HL-60 (cell line): ENCODE results near the gene SLC5A5.

Experiments used
- DNase-seq, 2 experiments: peaks; one replicate each; pipeline ENCODE4 v3.0.0-alpha.2; 2010 to 2020; ENCODE audit warnings: low read depth in 1 of 2, low spot score in 1 of 2
- H3K27ac ChIP-seq: fragments of 250-450 bp; sonication (Bioruptor Pico); replicated peaks from 2 replicates; pipeline ENCODE4 v1.5.1; 2020; ENCODE audit warnings: mild to moderate bottlenecking, moderate library complexity
- H3K27me3 ChIP-seq: fragments of 250-450 bp; sonication (Bioruptor Pico); 2 replicates; pipeline ENCODE4 v1.5.1; 2021; ENCODE audit warnings: mild to moderate bottlenecking, moderate library complexity; ENCODE audit not compliant: insufficient read depth, poor library complexity, severe bottlenecking
- H3K4me3 ChIP-seq: replicated peaks from 2 replicates; pipeline ENCODE4 v1.5.1; 2011; ENCODE audit warnings: mild to moderate bottlenecking, control low read depth, low read length; ENCODE audit not compliant: insufficient read depth
- CTCF ChIP-seq: IDR thresholded peaks from one replicate; pipeline ENCODE4 v1.5.1; 2011; ENCODE audit warnings: low read length, control low read depth, inconsistent platforms; ENCODE audit not compliant: insufficient read depth
- GABPA ChIP-seq: IDR thresholded peaks from 2 replicates; pipeline ENCODE4 v1.6.1; 2012; ENCODE audit warnings: low read depth
- POLR2AphosphoS5 ChIP-seq: IDR thresholded peaks from 2 replicates; pipeline ENCODE4 v1.6.1; 2012; ENCODE audit warnings: low read depth
- REST ChIP-seq: IDR thresholded peaks from 2 replicates; pipeline ENCODE4 v1.6.1; 2012; ENCODE audit warnings: low read depth; ENCODE audit not compliant: insufficient replicate concordance
- SPI1 ChIP-seq: IDR thresholded peaks from 2 replicates; pipeline ENCODE4 v1.6.1; 2012; ENCODE audit warnings: low read depth, mild to moderate bottlenecking, borderline replicate concordance
- long read RNA-seq: library from polyadenylated mRNA; unstranded; transcript quantifications from one replicate; pipeline ENCODE4 v2.0.0, GENCODE V29; 2020

The SLC5A5 gene
- long read RNA-seq, result 0 reads

GRCh38 chr19:17871878-17872250, at the start of gene SLC5A5:
Gene SLC5A5 (plus strand): TSS chr19:17871945. CDS start chr19:17872320, 375 bp downstream.
- Histone ChIP-seq H3K27me3 (peaks cover 20% of the 10 kb centered on the region), H3K27ac (no peak within 1 kb of the TSS; the same call in 1 of the 2 replicates), H3K4me3 (no peak within 1 kb of the TSS)
- TF ChIP-seq SPI1 (no peak), GABPA (no peak), POLR2AphosphoS5 (no peak), CTCF (no peak), REST (no peak)
- no peak for DNase-seq

GRCh38 chr19:17824339-17824738, 47.4 kb upstream of the SLC5A5 start:
- H3K27me3 ChIP-seq, result no peaks in the 10 kb centered on the region
- H3K27ac ChIP-seq, result no peak overlapping the region
- DNase-seq, result no peak
- H3K4me3 ChIP-seq, result no peak overlapping the region
- TF ChIP-seq CTCF, result no peak
- no peak for TF ChIP-seq POLR2AphosphoS5
- TF ChIP-seq SPI1, result no peak
- no peak for TF ChIP-seq REST
- TF ChIP-seq GABPA, result no peak

- no peak overlapping the region for H3K4me3 ChIP-seq
- TF ChIP-seq SPI1 (no peak), REST (no peak), POLR2AphosphoS5 (no peak), CTCF (no peak), GABPA (no peak)
- H3K27me3 ChIP-seq, result no peaks in the 10 kb centered on the region
- DNase-seq, result no peak
- no peak overlapping the region for H3K27ac ChIP-seq
These were observed 45.2 kb upstream of the SLC5A5 start for GRCh38 chr19:17826508-17827056.
